Measurements from ENCODE around the gene ATF3. TPM values are rescaled to one million over a fixed set of nuclear protein-coding genes. Genes with fewer than 3 reads are reported as not detected.
A peak's percentile ranks its signal among the peaks of the same experiment; 100 is the strongest.

Gene ATF3
- total RNA-seq, 2 experiments from 2014 or later: 42.4 to 44.9 TPM

DNA sequence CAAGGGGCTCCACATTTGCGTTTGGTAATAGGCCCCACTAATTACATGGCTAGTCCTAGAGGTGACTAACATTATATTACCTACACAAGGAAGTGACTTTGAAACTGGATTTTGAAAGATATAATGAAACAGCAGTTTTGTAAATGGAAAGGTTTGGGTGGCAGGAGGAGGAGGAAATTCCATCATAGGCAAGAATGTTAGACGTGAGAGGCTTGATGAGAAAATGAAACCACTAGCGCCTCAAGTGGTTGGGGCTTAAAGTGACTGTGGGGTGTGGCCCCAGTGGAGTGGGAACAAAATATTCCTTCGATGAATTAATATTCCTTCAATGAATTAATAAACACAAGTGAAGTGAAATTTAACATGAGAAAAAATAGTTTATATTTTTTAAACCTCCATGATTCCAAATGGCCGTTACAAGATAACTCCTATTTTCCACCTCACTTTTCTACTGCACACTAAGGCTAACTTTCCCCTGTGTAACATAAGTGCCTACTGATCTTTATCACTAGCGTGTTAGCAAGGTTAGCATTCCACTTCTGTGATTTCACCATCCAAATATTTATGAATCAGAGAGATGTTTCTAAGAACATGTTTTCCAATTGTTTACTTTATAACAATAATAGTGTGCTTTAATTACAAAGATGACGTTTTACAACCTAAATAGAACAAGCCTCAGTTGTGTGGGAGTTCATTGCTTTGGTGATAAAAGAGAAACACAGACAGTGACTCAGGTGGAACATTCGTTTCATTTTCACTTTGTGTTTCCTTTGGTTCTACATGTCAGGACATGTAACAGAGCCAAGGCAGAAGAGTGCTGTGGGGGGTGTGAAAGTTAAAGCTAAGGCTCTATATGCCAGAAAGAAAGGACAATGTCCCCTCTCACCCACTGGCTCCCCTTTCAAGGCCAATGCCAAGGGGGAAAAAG, 12.5 kb upstream of the ATF3 start:
- DNase-seq: peak; percentile 32
- H3K9me3 Mint-ChIP-seq: peaks cover 3% of the 10 kb centered on the region

DNA sequence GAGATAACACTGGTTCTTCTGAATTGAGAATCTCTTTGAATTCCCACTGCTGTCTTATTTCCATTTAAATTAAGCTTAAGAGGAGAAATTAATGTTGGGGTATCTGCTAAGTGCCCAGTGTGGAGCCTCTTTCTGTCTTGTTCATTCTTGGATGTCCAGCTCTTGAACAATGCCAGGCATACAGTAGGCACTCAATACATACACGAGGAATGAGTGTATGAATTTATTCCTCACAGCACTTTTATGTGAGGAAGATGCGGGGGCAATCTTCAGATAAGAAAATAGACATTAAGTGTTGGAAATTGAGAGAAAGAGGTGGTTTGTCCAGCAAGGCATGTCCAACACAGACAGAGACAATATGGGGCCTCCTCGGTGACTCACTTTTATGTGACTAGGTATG, 11.8 kb upstream of the ATF3 start:
- Mint-ChIP-seq H3K27me3 (peaks cover 8% of the 10 kb centered on the region), H3K36me3 (peaks cover 1% of the 10 kb centered on the region), H3K9me3 (peaks cover 3% of the 10 kb centered on the region), H3K4me3 (peak overlapping the region; percentile 57), H3K4me1 (peaks cover 39% of the 10 kb centered on the region), H3K27ac (peak overlapping the region; percentile 91)
- no peak for DNase-seq

More for the DNA sequence above, 12.5 kb upstream of the ATF3 start:
- peaks cover 6% of the 10 kb centered on the region for H3K27me3 Mint-ChIP-seq
- H3K4me1 Mint-ChIP-seq: peaks cover 32% of the 10 kb centered on the region
- H3K36me3 Mint-ChIP-seq: peaks cover 1% of the 10 kb centered on the region
- peak overlapping the region; percentile 91 for H3K27ac Mint-ChIP-seq
- H3K4me3 Mint-ChIP-seq: peak overlapping the region; percentile 57

DNA sequence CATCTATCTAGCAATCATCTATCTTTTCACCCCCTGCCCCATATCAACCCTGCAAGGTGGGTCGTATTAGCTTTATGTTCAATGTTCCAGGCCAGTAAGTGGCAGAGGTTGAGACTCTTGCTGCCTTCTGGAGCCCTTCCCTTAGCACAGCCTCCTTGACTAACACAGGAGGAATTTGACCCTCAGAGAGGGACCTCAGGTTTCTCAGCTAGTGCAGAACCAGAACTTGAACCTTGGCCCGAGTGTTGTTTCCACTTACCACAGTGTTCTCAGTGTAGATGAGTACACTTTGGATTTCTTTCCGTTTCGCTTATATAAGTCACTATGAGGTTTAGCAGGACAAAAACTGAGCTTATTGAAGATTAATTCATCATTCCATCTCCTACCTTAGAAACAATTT, 11.1 kb upstream of the ATF3 start:
- H3K27me3 Mint-ChIP-seq: peaks cover 11% of the 10 kb centered on the region
- H3K36me3 Mint-ChIP-seq: peaks cover 1% of the 10 kb centered on the region
- DNase-seq: no peak
- H3K27ac Mint-ChIP-seq: peak overlapping the region; percentile 50
- H3K9me3 Mint-ChIP-seq: peaks cover 3% of the 10 kb centered on the region
- no peak overlapping the region for H3K4me3 Mint-ChIP-seq
- H3K4me1 Mint-ChIP-seq: peaks cover 46% of the 10 kb centered on the region

DNA sequence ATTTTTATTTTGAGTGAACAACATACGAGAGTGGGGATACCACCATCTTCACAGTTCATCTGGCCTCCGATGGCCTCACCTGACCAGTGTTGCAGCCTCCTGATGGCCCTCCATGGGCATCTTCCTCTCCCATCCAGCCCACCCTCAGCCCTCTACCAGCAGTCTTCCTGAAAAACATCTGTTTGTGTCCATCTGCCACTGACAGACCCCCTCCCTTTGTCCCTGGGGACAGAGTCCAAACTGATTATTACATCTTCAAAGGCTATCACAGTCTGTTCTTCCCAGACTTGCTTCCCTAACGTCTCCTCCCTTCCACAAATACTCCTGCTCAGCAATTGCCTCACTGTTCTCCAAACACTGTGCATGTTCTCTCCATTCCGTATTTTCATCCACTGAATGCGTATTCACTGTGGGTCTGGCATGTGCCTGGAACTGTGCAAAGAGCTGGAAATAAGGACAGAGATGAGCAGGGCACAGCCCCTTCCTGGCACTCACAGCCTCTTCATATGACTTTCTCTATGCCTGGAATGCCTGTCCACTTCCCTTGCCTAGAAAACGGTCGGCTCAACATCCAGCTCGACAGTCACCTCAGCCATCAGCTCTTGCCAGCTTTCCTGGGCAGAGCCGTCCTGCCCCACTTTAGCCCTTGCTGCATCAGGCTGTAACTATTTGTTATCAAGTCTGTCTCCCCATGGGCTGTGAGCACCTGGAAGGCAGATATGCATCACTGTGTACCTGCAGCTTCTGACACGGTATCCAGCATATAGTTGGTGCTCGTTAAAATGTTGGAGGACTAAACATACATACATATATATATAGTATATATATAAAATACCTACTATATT, 8.3 kb upstream of the ATF3 start:
- Mint-ChIP-seq H3K9me3 (peaks cover 3% of the 10 kb centered on the region), H3K27ac (no peak overlapping the region), H3K4me3 (no peak overlapping the region), H3K36me3 (peaks cover 1% of the 10 kb centered on the region), H3K4me1 (peaks cover 40% of the 10 kb centered on the region), H3K27me3 (peaks cover 38% of the 10 kb centered on the region)
- no peak for DNase-seq

DNA sequence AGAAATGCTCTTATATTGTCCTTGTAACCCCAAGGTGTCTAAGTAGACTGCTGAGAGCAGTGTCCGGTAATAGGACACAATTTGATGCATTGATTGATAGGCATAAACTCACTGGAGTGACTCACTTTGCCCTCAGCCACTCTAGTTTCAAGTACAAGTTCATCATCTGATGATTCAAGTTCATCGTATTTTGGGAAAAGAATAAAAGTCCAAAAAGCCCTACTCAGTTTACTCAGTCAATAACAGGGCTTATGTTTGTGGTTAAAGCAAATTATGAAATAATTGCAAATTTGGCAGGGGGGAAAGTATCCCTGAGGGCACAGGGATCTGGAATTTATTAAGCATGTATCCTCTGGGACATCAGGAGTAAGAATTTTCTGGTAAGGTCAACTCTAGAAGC, 7.6 kb upstream of the ATF3 start:
- peaks cover 45% of the 10 kb centered on the region for H3K27me3 Mint-ChIP-seq
- peaks cover 1% of the 10 kb centered on the region for H3K36me3 Mint-ChIP-seq
- H3K9me3 Mint-ChIP-seq: peaks cover 3% of the 10 kb centered on the region
- no peak for DNase-seq
- H3K4me1 Mint-ChIP-seq: peaks cover 39% of the 10 kb centered on the region
- peak overlapping the region; percentile 35 for H3K27ac Mint-ChIP-seq
- H3K4me3 Mint-ChIP-seq: no peak overlapping the region

DNA sequence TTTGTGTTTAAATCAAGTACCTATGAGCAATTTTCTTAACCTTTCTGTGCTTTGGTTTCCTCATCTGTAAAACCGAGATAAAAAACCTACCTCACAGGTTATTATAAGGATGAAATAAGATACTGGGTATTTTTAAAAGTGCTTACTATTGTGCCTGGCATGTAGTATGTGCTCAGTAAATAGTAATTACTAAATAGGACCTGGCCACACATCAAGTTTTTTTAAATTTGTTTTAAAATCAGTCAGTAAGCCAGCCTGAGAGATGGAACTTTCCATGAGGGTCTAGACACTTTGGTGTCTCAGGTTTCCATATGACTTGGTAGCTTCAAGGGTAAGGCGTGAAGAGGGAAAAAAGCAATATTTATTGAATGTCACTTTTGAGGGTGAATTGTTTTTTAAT, 7.0 kb upstream of the ATF3 start:
- Mint-ChIP-seq H3K36me3 (peaks cover 1% of the 10 kb centered on the region), H3K27me3 (peaks cover 50% of the 10 kb centered on the region), H3K4me3 (no peak overlapping the region), H3K4me1 (peaks cover 39% of the 10 kb centered on the region), H3K27ac (no peak overlapping the region), H3K9me3 (peaks cover 3% of the 10 kb centered on the region)
- DNase-seq: no peak

DNA sequence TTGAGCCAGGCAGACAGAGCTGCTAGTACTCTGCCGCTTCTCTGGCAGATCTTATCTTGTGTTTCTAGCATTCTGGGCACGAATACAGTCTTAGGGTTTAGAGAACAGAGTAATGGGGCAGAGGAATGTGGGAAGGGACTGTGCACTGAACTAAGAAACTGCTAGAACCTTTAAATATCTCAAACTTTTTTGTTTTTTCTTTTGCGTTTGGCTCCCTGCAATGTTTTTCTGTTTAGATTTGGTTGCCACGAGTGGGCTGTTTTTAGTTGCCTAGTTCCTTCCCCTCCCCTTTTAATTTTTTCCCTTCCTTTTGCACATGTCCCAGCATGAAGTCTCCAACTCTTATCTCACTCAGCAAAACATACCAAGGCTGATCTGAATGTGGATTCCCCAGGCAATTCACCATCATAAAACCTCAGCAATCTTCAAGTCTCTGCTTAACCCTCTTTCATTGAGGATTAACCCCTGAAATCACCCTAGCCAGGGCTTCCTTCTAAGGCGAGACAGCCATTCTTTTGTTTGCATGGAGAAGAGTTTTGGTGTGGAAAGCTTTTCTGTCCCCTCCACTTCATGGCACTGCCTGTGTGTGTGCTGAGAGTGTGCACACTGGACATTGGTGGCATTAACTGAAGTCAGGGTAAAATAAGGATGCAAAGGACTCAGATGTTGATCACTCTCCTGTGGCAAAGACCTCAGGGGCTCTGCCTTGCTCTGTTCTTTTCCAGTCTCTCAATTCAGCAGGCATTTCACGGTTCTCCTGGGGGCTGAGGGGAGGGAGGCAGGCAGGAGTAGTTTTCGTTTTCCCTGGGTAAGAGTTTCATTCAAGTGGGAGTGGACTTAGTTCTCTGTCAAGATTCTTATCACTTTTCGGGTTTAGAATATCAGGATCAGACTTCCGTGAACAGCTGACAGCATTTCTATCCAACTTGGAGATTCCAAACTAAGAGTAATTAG, 2.8 kb upstream of the ATF3 start:
- no peaks in the 10 kb centered on the region for H3K9me3 Mint-ChIP-seq
- H3K4me3 Mint-ChIP-seq: peak overlapping the region; percentile 22
- DNase-seq: no peak
- H3K27me3 Mint-ChIP-seq: peaks cover 68% of the 10 kb centered on the region
- H3K36me3 Mint-ChIP-seq: peaks cover 12% of the 10 kb centered on the region
- no peak overlapping the region for H3K27ac Mint-ChIP-seq
- peaks cover 44% of the 10 kb centered on the region for H3K4me1 Mint-ChIP-seq

DNA sequence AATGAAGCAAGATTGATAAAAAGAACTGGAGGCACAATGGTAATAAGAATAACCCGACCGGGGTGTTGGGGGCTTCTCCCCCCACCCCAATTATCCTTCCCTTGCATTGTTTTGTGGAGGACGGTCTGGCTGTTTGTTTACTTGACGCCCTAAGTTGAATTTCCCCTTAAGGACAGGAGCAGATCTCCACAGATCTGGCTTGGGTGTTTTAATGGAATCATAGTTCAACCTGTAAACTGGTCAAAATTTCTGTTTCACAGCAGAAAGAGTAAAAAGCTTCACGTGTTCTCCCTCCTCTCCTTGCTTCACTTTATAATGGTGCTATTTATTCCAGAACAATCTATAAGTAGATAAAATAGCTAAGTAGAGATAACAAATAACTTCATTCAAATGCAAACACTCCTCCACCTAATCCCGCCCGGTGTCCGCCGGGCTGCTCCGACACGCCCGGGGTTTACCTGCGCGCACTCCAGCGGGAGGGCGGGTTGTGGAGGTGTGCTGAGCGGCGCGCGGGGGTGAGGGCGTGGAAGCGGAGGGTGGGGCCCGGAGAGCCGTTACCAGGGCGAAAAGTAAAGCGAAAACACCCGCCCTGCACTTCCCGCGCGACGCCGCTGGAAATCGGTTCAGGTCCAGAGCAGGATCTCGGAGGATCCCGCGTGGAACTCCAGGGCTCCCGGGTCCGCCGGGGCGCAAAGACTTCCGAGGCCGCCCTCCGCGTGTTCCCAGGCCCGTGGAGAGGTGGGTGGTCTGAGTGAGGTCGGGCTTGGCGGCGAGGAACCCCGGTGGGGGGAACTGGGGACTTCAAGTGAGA, 2.0 kb upstream of the ATF3 start:
- peak; percentile 55 for DNase-seq
- peaks cover 44% of the 10 kb centered on the region for H3K4me1 Mint-ChIP-seq
- peaks cover 18% of the 10 kb centered on the region for H3K36me3 Mint-ChIP-seq
- H3K27me3 Mint-ChIP-seq: peaks cover 68% of the 10 kb centered on the region
- H3K4me3 Mint-ChIP-seq: peak overlapping the region; percentile 84
- H3K9me3 Mint-ChIP-seq: no peaks in the 10 kb centered on the region
- no peak overlapping the region for H3K27ac Mint-ChIP-seq

DNA sequence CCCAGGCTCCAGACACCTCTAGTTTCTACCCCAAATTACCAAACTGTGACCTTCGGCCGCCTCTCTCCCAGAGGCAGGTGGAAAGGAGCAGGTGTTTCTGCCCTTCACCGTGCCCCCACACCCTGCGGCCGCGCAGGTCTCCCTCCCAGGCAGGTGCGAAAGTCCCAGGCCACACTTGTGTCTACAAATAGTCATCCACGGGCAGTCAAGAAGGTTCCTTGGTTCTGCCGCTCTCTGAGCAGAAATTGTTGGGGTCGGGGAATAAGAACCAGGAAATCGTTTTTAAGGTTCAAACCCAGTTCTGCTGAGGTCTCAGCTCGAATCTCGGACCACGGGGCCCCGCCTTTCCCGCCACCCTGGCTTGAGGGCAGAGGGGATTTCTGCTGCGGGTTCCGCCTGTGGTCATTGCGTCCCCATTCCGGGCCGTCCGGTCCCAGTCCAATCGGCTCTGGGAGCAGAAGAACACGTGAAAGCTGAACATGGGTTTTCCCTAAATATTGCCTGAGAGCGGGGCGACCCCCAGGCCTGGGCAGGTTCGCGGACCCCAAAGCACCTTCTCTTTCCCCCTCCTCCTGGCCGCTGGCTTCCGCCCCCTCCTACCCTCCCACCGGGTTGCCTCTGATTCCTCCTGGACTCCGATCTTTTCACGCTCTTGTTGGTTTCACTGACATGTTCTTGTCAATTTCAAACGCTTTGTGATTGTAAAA, 1.2 kb upstream of the ATF3 start:
- H3K36me3 Mint-ChIP-seq: peaks cover 22% of the 10 kb centered on the region
- peak overlapping the region; percentile 84 for H3K4me3 Mint-ChIP-seq
- peaks cover 44% of the 10 kb centered on the region for H3K4me1 Mint-ChIP-seq
- H3K27ac Mint-ChIP-seq: peak overlapping the region; percentile 95
- H3K27me3 Mint-ChIP-seq: peaks cover 67% of the 10 kb centered on the region
- no peaks in the 10 kb centered on the region for H3K9me3 Mint-ChIP-seq
- peak; percentile 15 for DNase-seq

DNA sequence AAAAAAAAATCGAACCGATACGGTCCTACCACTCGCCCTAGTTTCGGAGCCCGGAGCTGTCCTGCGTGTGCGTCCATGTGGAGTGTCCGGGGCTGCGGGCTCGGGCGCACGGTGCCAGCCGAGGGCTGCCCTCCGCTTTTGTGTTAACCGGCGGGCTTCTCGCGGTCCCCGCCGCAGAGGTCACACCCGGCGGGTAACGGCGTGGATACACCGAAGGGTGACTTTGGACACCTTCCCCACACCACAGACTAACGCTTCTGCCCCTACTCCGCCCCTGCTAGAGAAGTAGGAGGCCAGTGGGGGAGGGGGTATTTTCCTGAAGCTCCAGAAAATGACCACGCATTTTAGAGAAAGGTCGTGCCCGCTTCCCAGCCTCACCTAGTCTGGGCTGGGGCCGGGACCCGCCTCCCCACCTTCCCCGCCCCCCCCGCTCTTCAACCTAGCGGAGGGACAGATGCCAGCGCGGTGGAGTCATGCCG, 609 bp upstream of the ATF3 start:
- Mint-ChIP-seq H3K36me3 (peaks cover 27% of the 10 kb centered on the region), H3K4me1 (peaks cover 46% of the 10 kb centered on the region), H3K9me3 (no peaks in the 10 kb centered on the region), H3K27ac (peak overlapping the region; percentile 95), H3K4me3 (peak overlapping the region; percentile 84), H3K27me3 (peaks cover 62% of the 10 kb centered on the region)
- DNase-seq: no peak

DNA sequence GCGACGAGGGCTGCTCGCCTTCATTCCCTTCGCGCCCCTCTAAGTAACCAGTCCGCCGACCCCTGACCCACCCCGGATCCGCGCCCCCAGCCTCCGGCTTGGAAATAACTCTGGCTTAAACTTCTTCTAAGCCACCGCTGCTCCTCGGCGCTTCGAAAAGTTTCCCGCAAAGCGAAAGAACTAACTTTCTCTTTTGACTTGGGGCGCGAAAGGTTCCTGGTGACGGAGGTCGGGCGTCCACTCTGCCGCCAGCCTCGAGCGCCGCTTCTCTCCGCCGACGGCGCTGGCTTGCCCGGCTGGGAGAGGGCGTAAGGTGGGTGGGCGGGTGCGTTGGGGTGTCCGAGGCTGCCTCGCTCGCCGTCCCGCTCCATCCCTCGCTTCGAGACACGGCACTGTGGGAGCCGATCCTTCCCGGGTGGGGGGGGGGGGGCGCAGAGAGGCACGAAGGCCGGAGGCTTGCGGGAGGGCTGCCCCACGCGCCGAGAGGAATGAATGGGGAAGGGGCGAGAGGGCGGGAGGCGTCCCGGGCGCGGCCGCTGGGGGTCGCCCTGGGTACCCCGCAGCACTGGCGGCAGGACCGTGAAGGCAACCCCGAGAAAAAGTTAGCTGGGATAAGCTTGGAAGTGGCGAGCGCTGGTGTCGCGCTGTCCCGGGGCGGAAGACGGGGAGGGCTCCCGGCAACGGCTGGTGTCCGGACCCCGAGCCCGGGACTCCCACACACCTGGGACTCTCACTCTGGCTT, 569 bp downstream of the ATF3 start:
- Mint-ChIP-seq H3K9me3 (no peaks in the 10 kb centered on the region), H3K27ac (peak overlapping the region; percentile 95), H3K27me3 (peaks cover 50% of the 10 kb centered on the region), H3K4me1 (peaks cover 58% of the 10 kb centered on the region), H3K36me3 (peaks cover 36% of the 10 kb centered on the region), H3K4me3 (peak overlapping the region; percentile 84)
- DNase-seq: peak; percentile 61

DNA sequence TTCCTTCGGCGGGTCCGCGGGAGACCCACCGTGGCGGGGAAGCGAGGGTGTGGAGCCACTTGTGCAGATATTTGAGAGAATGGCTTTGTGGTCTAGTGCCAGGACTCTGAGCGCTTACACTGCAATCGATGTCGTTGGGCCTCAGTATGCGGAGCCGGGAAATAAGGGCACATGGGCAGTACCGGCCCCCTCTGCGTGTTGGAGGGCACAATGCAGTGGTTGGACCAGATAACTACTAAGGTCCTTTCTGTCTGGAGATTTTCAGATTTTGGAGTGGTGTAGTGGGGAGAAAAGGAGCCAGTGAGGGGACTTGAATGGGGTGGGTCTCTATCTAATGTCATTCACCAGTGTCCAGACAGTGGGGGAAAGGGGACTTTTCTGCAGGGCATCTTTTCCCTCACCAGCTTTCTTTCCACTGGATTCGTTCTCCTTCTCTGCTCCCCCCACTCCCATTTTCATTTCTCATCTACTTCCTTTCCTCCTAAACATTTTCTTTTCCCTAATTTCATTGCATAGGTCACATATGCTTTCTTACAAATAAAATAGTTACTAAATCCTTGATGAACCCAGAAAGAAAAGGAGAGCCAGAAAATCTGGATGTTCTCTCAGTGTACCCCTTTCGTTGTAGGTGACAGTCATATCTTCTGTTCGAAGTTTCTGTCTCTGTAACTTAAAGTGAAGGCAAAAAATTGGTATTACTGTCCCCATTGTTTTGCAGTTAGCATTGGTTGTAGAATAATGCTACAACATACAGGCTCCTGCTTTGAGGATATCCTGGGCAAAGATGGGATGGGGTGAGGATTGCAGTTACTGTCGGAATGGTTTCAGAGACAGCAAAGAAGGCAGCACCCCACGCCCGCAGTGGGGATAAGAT, 1.4 kb downstream of the ATF3 start:
- Mint-ChIP-seq H3K27ac (peak overlapping the region; percentile 81), H3K4me3 (peak overlapping the region; percentile 84), H3K4me1 (peaks cover 64% of the 10 kb centered on the region), H3K27me3 (peaks cover 42% of the 10 kb centered on the region), H3K9me3 (no peaks in the 10 kb centered on the region), H3K36me3 (peaks cover 41% of the 10 kb centered on the region)
- DNase-seq: no peak
